MM.1S (cell line): Measurements from ENCODE around the gene SHC4.

Source experiments
- DNase-seq: peaks from one replicate; pipeline ENCODE4 v3.0.0-alpha.2; 2015
- H2AFZ ChIP-seq: fragments of 300-600 bp; sonication (generic); 2 replicates; pipeline ENCODE4 v1.6.0; 2016; ENCODE audit warnings: antibody characterized with exemption, low read length
- H3F3A ChIP-seq: fragments of 300-600 bp; sonication (generic); 2 replicates; pipeline ENCODE4 v1.6.1; 2016; ENCODE audit warnings: mild to moderate bottlenecking, antibody characterized with exemption, low read length, moderate library complexity, mixed read lengths; ENCODE audit not compliant: insufficient read depth
- H3K27ac ChIP-seq: fragments of 300-600 bp; sonication (generic); 2 replicates; pipeline ENCODE4 v1.5.1; 2016; ENCODE audit warnings: mild to moderate bottlenecking, low read length
- H3K27me3 ChIP-seq: fragments of 300-600 bp; sonication (generic); replicated peaks from 2 replicates; pipeline ENCODE4 v1.6.0; 2016; ENCODE audit warnings: low read length; ENCODE audit not compliant: insufficient read depth
- H3K36me3 ChIP-seq: fragments of 300-600 bp; sonication (generic); replicated peaks from 2 replicates; pipeline ENCODE4 v1.6.1; 2016; ENCODE audit warnings: mild to moderate bottlenecking, low read length, mixed read lengths; ENCODE audit not compliant: insufficient read depth
- H3K4me1 ChIP-seq: fragments of 300-600 bp; sonication (generic); 2 replicates; pipeline ENCODE4 v1.6.1; 2016; ENCODE audit warnings: low read length, mixed read lengths
- H3K4me2 ChIP-seq: fragments of 300-600 bp; sonication (generic); 2 replicates; pipeline ENCODE4 v1.6.0; 2016; ENCODE audit warnings: low read depth, low read length
- H3K4me3 ChIP-seq: fragments of 300-600 bp; sonication (generic); 2 replicates; pipeline ENCODE4 v1.5.1; 2016; ENCODE audit warnings: low read length, mixed read lengths
- H3K79me2 ChIP-seq: fragments of 300-600 bp; sonication (generic); 2 replicates; pipeline ENCODE4 v1.6.1; 2016; ENCODE audit warnings: mixed run types, low read length, mixed read lengths
- H3K9ac ChIP-seq: fragments of 300-600 bp; sonication (generic); 2 replicates; pipeline ENCODE4 v1.6.1; 2016; ENCODE audit warnings: low read length, mixed read lengths
- H3K9me2 ChIP-seq: fragments of 300-600 bp; sonication (generic); replicated peaks from 2 replicates; pipeline ENCODE4 v1.6.1; 2016; ENCODE audit warnings: mild to moderate bottlenecking, low read length, mixed read lengths; ENCODE audit not compliant: insufficient read depth
- H3K9me3 ChIP-seq: fragments of 300-600 bp; sonication (generic); replicated peaks from 2 replicates; pipeline ENCODE4 v1.6.1; 2016; ENCODE audit warnings: mild to moderate bottlenecking, low read length, mixed read lengths; ENCODE audit not compliant: insufficient read depth
- H4K20me1 ChIP-seq: fragments of 300-600 bp; sonication (generic); 2 replicates; pipeline ENCODE4 v1.6.1; 2016; ENCODE audit warnings: mild to moderate bottlenecking, low read length, moderate library complexity, mixed read lengths; ENCODE audit not compliant: insufficient read depth
- CTCF ChIP-seq: fragments of 300-600 bp; sonication (generic); IDR thresholded peaks from 2 replicates; pipeline ENCODE4 v1.5.1; 2016; ENCODE audit warnings: antibody characterized with exemption, low read length, mixed read lengths
- EZH2 ChIP-seq: fragments of 300-600 bp; sonication (generic); optimal IDR thresholded peaks from 2 replicates; pipeline ENCODE3; 2017; ENCODE audit warnings: low read depth, mild to moderate bottlenecking, antibody characterized with exemption, low read length, mixed read lengths
- EZH2phosphoT487 ChIP-seq: fragments of 300-600 bp; sonication (generic); IDR thresholded peaks from 2 replicates; pipeline ENCODE4 v1.6.1; 2018; ENCODE audit warnings: antibody characterized with exemption, low read length

SHC4 gene

GRCh38 chr15:48851956-48852355 is 111.8 kb downstream of the SHC4 start:
- H3K79me2 ChIP-seq: no peaks in the 10 kb centered on the region
- no peak overlapping the region for H3K4me3 ChIP-seq
- no peaks in the 10 kb centered on the region for H3K27me3 ChIP-seq
- TF ChIP-seq EZH2phosphoT487: no peak
- TF ChIP-seq EZH2: no peak
- TF ChIP-seq CTCF: no peak
- no peaks in the 10 kb centered on the region for H3K9me2 ChIP-seq
- no peak overlapping the region for H2AFZ ChIP-seq
- no peak for DNase-seq
- no peak overlapping the region for H3K27ac ChIP-seq
- H4K20me1 ChIP-seq: no peaks in the 10 kb centered on the region
- H3K9ac ChIP-seq: no peak overlapping the region
- H3K36me3 ChIP-seq: no peaks in the 10 kb centered on the region
- H3K4me2 ChIP-seq: no peak overlapping the region
- H3F3A ChIP-seq: no peaks in the 10 kb centered on the region
- H3K4me1 ChIP-seq: no peaks in the 10 kb centered on the region
- H3K9me3 ChIP-seq: no peaks in the 10 kb centered on the region

- no peak overlapping the region for H3K27ac ChIP-seq
- H3K36me3 ChIP-seq: no peaks in the 10 kb centered on the region
- H3K27me3 ChIP-seq: no peaks in the 10 kb centered on the region
- H2AFZ ChIP-seq: no peak overlapping the region
- no peak overlapping the region for H3K9ac ChIP-seq
- no peaks in the 10 kb centered on the region for H3K4me1 ChIP-seq
- DNase-seq: no peak
- no peaks in the 10 kb centered on the region for H3K9me3 ChIP-seq
- H3K4me3 ChIP-seq: no peak overlapping the region
- H3K79me2 ChIP-seq: no peaks in the 10 kb centered on the region
- no peaks in the 10 kb centered on the region for H4K20me1 ChIP-seq
- no peaks in the 10 kb centered on the region for H3F3A ChIP-seq
- no peaks in the 10 kb centered on the region for H3K9me2 ChIP-seq
- H3K4me2 ChIP-seq: no peak overlapping the region
- no peak for TF ChIP-seq EZH2phosphoT487
- TF ChIP-seq CTCF: no peak
- no peak for TF ChIP-seq EZH2
Observed at GRCh38 chr15:48850648-48851047, 113.1 kb downstream of the SHC4 start.

- no peak overlapping the region for H3K4me3 ChIP-seq
- DNase-seq: no peak
- no peaks in the 10 kb centered on the region for H3K36me3 ChIP-seq
- no peak overlapping the region for H3K27ac ChIP-seq
- H3K79me2 ChIP-seq: no peaks in the 10 kb centered on the region
- no peak overlapping the region for H3K9ac ChIP-seq
- no peaks in the 10 kb centered on the region for H3F3A ChIP-seq
- TF ChIP-seq EZH2 (no peak), CTCF (no peak), EZH2phosphoT487 (no peak)
- H4K20me1 ChIP-seq: no peaks in the 10 kb centered on the region
- no peak overlapping the region for H2AFZ ChIP-seq
- H3K9me2 ChIP-seq: no peaks in the 10 kb centered on the region
- no peaks in the 10 kb centered on the region for H3K4me1 ChIP-seq
- H3K27me3 ChIP-seq: no peaks in the 10 kb centered on the region
- H3K4me2 ChIP-seq: no peak overlapping the region
- no peaks in the 10 kb centered on the region for H3K9me3 ChIP-seq
Observed at GRCh38 chr15:48845123-48845522, 118.6 kb downstream of the SHC4 start.
